Thymus (tissue), 11 donors: Measurements from ENCODE around the gene TNFRSF4. TPM values are rescaled to one million over a fixed set of nuclear protein-coding genes. Genes with fewer than 3 reads are reported as not detected.

Experiments used
- DNase-seq, 9 donors: peaks; one replicate each; pipeline ENCODE4 v3.0.0-alpha.2; 2013; ENCODE audit warnings: low spot score in 9 of 9, low read depth in 6 of 9, missing footprints in 1 of 9
- H3K27ac ChIP-seq, 2 donors: one replicate each; pipeline ENCODE4 v1.5.1; 2013; ENCODE audit warnings: control low read depth in 1 of 2, low read depth in 1 of 2, low read length in 1 of 2, mild to moderate bottlenecking in 1 of 2, moderate library complexity in 1 of 2
- H3K27me3 ChIP-seq, 2 donors: one replicate each; pipeline ENCODE4 v1.5.1; 2013; ENCODE audit warnings: low read length in 1 of 2; ENCODE audit not compliant: control insufficient read depth in 2 of 2, insufficient read depth in 1 of 2
- H3K36me3 ChIP-seq, 2 donors: one replicate each; pipeline ENCODE4 v1.5.1; 2013; ENCODE audit warnings: low read length in 1 of 2, mild to moderate bottlenecking in 1 of 2, moderate library complexity in 1 of 2; ENCODE audit not compliant: control insufficient read depth in 2 of 2, insufficient read depth in 2 of 2
- H3K4me1 ChIP-seq, 2 donors: one replicate each; pipeline ENCODE4 v1.5.1; 2013; ENCODE audit warnings: low read length in 2 of 2; ENCODE audit not compliant: control insufficient read depth in 2 of 2, insufficient read depth in 2 of 2
- H3K4me3 ChIP-seq, 2 donors: one replicate each; pipeline ENCODE4 v1.5.1; 2013; ENCODE audit warnings: low read length in 2 of 2, control low read depth in 1 of 2, mild to moderate bottlenecking in 1 of 2
- H3K9me3 ChIP-seq, 2 donors: one replicate each; pipeline ENCODE4 v1.5.1; 2013; ENCODE audit warnings: low read length in 1 of 2, mild to moderate bottlenecking in 1 of 2; ENCODE audit not compliant: control insufficient read depth in 2 of 2, insufficient read depth in 1 of 2
- WGBS: extraction: QIAGEN DNeasy Blood & Tissue Kit; methylation state at CpG from one replicate; pipeline ENCODE4 v1.1.7; 2013; 5-methylcytosine and 5-hydroxymethylcytosine counted together
- polyA plus RNA-seq: library from polyadenylated mRNA; stranded (reverse); fragments of 200-250 nt; gene quantifications from one replicate; pipeline ENCODE4 v1.2.3, GENCODE V29; 2013
- total RNA-seq: library from RNA; stranded (reverse); fragments of 120-200 nt; gene quantifications from one replicate; pipeline ENCODE4 v1.2.4, GENCODE V29; 2013
- donor health status: healthy.

TNFRSF4 gene
- total and polyA plus RNA-seq, 2 donors, result 12.7 to 18.8 TPM

DNA sequence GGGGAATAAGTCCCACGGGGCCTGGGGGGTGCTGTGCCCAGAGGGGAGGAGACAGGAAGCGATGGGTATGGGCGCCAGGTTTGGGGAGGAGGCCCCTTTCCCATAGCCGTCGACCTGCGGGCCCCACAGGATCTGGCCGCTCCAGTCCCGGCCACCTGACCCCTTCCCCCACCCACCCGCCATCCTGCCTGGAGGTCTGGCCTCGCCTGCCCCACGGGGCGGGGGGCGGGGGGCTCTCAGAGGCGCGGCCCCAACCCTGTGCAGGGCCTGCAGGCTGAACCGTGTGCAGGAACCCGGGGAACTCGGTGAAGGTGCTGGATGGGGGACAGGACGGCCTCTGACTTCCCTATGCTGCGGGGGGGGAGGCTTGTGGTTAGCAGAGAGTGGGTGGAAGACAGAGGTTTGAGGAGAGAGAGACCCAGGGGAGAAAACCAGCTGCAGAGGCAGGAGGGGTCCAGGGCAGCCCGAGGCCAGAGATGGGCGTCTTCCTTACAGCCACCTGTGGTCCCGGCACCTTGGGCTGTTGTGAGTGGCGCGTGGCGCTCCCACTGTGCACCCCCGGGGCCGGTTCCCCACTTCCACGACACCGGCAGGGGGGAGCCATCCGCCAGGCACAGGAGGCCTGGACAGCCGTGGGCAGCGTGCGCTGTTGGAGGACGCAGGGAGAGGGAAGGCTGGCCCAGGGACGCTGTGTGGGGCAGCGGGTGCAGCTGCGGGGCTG, 5.1 kb downstream of the TNFRSF4 start:
- H3K36me3 ChIP-seq, result no peaks in the 10 kb centered on the region
- H3K4me1 ChIP-seq, result peaks cover 17 to 44% of the 10 kb centered on the region in 2 donors
- H3K9me3 ChIP-seq, result no peaks in the 10 kb centered on the region
- 7% methylated on average over 38 of the region's 38 CpGs for WGBS
- peak in 1 of 9 donors; percentile 51 for DNase-seq
- no peak overlapping the region for H3K27ac ChIP-seq
- H3K4me3 ChIP-seq, result no peak overlapping the region
- H3K27me3 ChIP-seq, result peaks cover 34 to 87% of the 10 kb centered on the region in 2 donors

DNA sequence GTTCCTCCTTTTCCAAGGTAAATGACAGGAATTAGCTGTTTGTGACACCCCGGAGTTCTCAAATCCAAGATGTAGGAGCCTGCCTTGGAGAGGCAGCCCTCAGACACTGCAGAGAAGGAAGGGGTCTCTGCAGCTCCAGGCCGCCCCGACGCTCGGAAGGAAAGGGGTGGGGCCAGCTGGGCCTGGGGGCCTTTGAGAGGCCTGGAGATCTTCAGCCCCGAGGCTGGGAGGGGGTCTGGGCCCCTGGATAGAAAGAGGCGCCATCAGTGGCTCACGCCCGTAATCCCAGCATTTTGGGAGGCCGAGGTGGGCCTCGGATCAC, 6.4 kb downstream of the TNFRSF4 start:
- no peak for DNase-seq
- H3K27me3 ChIP-seq, result peaks cover 39 to 85% of the 10 kb centered on the region in 2 donors

DNA sequence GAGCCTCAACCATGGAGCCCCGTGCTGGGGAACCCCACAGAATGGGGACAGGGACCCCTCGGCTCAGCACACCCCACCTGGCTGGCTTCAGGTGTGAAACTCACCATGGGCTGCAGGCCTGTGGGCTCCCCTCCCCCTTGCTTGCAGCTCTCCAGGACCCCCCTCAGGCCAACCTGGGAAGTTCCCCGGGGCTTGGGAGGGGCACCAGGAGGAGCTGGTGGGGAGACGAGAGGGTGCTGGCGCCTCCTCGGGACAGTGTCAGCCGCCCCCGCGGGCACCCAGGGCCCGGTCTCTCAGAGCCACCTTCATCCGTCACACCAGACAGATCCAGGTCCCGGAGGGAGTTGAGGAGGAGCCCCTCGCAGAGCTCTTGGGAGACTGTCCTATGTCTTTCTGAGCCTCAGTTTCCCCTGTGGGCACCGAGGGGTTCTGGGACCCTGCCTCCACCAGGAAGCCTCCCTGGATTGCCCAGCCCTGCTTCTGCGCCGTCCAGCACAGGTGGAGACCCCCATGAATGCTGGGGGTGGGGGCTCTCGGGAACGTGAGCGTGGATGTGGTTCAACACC, 6.9 kb downstream of the TNFRSF4 start:
- DNase-seq, result no peak
- Histone ChIP-seq H3K27me3 (peaks cover 39 to 83% of the 10 kb centered on the region in 2 donors), H3K27ac (no peak overlapping the region), H3K36me3 (no peaks in the 10 kb centered on the region), H3K4me1 (peaks cover 5 to 30% of the 10 kb centered on the region in 2 donors), H3K9me3 (no peaks in the 10 kb centered on the region), H3K4me3 (no peak overlapping the region)
- 69% methylated on average over 19 of the region's 19 CpGs for WGBS

More for the DNA sequence above, 6.4 kb downstream of the TNFRSF4 start:
- Histone ChIP-seq H3K36me3 (no peaks in the 10 kb centered on the region), H3K27ac (no peak overlapping the region), H3K4me1 (peaks cover 5 to 31% of the 10 kb centered on the region in 2 donors), H3K9me3 (no peaks in the 10 kb centered on the region), H3K4me3 (no peak overlapping the region)
- WGBS, result 68% methylated on average over 11 of the region's 11 CpGs

DNA sequence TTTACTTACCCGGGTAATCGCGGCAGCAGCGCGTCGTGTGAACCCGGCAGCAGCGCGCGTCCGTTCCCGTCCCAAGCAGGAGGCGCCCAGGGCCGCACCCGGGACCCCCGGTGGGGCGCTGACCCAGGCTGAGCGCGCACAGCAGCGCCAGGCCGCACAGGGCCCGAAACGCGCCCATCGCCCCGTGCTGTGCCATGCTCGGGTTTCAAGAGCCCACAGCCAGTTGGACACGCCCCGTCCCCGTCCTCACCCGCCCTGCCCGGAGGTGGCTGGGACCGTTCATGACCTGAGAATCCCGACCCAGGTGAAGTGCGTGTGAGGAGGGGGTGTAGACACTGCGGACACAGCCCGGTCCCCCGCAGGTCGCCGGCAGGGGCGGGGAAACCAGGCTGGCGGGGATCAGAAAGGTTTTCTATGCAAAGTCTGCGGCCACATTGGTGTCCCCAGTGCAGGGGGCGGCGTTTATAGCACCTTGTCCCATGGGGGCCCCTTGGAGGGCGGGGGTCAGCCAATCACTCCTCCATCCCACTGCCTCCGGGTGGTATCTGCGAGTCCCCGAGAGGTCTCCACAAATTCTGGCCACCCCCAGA, 7.5 kb downstream of the TNFRSF4 start, which contains the start of gene TNFRSF18:
Gene TNFRSF18, minus strand, starts transcription at position 217 of the 590 bp plus-strand sequence. Its CDS starts 21 bp downstream, at position 196.
- Histone ChIP-seq H3K36me3 (no peaks in the 10 kb centered on the region), H3K27me3 (peaks cover 37 to 83% of the 10 kb centered on the region in 2 donors), H3K9me3 (no peaks in the 10 kb centered on the region), H3K4me3 (peak within 1 kb of the TSS in 1 of 2 donors; percentile 0), H3K4me1 (peaks cover 5 to 26% of the 10 kb centered on the region in 2 donors), H3K27ac (no peak within 1 kb of the TSS)
- 8% methylated on average over 49 of the region's 49 CpGs for WGBS
- no peak for DNase-seq

DNA sequence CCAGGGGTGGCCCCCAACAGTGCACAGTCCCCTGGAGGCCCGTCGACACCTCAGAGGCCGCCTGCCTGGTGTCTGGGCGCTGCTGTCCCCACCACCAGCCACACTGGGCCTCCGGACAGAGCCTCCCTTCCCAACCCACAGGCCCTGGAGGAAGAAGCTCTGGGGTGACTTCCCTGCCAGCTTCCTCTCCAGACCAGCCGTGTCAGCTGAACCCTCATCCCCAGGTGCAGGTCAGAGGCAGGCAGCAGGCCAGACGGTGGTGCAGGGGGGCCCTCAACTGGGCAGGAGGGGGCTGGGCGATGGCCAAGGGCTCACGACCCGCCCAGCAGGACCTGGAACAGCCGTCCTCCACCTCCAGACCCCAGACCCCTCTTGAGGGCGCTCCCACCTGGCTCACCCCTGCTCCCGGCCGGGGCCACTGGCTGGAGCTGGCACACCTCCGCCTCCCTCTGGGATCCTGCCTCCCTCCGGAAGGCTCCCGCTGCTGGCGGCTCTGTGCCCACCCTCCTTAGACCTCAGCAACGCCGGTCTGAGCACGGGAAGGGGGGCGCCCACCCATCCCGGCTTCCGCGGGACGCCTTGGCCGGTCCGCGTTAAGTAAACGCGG, 8.1 kb downstream of the TNFRSF4 start:
- 15% methylated on average over 31 of the region's 31 CpGs for WGBS
- Histone ChIP-seq H3K36me3 (no peaks in the 10 kb centered on the region), H3K27me3 (peaks cover 43 to 84% of the 10 kb centered on the region in 2 donors), H3K9me3 (no peaks in the 10 kb centered on the region), H3K4me3 (peak overlapping the region in 1 of 2 donors; percentile 0), H3K27ac (no peak overlapping the region), H3K4me1 (peaks cover 8 to 26% of the 10 kb centered on the region in 2 donors)
- no peak for DNase-seq

DNA sequence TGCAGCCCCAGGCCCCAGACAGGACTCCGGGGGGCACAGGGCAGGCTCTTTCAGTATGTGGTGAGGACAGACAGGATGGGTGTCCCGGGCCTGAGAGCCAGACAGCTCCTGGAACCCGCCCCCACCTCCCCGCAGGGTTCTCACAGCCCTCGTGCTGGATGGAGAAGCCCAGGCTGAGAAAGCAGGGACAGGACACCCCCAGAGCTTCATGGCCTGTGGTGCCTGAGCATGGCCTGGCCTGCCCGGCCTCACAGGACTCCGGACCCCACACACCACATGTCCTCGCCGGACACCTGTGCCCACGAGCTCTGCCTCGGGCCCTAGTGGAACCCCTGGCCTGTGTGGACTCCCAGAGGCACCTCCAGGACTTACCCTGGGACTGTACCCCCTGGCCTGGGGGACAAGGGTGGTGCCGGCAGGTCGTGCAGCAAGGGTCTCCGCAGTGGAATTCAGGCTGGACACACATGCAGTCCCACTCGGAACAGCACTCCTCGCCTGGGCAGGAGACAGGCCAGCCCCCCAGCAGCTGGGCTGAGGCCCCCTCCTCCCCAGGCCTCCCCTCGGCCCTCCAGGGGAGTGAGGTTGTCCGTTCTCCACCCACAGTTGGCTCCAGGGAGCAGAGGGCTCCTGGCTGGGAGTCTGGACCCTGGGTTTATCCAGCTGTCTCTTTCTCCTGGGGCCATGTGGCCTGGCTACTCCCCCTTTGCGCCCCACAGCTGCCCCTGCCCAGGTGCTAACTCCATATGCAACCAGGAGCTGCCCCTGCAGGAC, 8.8 kb downstream of the TNFRSF4 start:
- H3K27me3 ChIP-seq, result peaks cover 50 to 84% of the 10 kb centered on the region in 2 donors
- WGBS, result 91% methylated on average over 19 of the region's 19 CpGs
- peaks cover 8 to 29% of the 10 kb centered on the region in 2 donors for H3K4me1 ChIP-seq
- no peak overlapping the region for H3K27ac ChIP-seq
- no peak for DNase-seq
- no peak overlapping the region for H3K4me3 ChIP-seq
- H3K36me3 ChIP-seq, result no peaks in the 10 kb centered on the region
- peaks cover 0 to 1% of the 10 kb centered on the region in 2 donors for H3K9me3 ChIP-seq

DNA sequence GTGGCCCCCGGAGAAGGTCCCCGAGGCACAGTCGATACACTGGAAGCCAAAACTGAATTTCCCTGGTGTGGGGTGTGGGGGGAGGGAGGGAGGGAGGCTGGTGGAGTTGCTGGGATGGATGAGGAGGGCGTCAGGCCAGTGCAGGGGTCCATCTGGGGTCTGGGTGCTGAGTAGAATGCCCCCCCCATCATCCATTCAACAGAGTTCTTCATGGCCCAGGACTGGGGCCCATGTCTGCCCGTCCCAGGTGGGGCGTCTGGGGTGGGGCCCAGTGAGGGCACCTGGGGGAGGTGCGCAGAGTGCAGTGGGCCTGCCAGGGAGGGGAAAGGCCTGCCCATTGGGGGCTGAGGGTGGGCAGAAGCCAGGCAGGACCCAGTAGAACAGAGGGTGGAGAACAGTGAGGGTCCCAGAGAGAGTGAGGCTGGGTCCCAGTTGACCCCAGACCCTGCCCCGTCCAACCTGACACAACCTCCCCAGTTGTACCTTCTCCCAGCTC, 9.5 kb downstream of the TNFRSF4 start:
- peaks cover 8 to 26% of the 10 kb centered on the region in 2 donors for H3K4me1 ChIP-seq
- H3K4me3 ChIP-seq, result no peak overlapping the region
- H3K27ac ChIP-seq, result no peak overlapping the region
- no peak for DNase-seq
- no peaks in the 10 kb centered on the region for H3K36me3 ChIP-seq
- H3K27me3 ChIP-seq, result peaks cover 55 to 85% of the 10 kb centered on the region in 2 donors
- peaks cover 0 to 1% of the 10 kb centered on the region in 2 donors for H3K9me3 ChIP-seq
- WGBS, result 93% methylated on average over 8 of the region's 8 CpGs

DNA sequence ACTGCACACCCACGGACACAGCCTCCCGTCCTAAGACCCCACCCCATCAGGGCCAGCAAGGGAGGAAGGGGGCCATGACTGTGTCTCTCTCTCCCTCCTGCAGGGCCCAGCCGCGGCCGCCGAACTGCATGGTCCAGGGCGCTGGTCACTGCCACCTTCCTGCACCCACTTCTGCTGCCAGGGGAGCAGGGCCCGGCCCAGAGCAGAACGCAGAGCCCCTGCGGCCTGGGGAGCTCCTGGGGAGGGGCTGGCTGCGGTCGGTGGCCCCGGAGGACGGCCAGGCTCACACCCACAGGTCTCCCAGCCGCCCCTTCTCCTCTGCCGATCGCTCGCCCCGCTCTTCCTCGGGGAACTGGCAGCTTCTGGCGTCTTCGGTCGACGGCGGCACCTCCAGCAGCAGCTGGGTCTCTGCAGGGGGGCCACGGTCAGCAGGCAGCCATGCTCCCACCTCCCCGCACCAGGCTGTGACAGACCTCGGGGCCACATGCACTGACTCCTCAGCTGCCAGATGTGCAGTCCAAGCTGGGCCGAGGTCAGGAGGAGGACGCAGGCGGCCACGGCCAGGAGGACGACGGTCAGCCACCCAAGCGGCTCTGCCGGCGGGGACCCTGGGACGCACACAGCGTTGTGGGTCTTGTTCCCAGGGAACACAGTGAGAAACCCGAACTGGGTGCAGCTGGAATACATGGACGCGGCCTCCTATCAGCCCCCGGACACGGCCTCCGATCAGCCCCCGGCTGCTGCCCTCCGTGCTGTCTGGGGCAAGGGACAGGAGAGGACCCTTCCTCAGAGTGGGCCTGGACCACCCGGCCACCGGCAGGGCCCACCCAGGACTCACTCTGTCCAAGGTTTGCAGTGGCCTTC, 10.2 kb downstream of the TNFRSF4 start:
- H3K36me3 ChIP-seq, result no peaks in the 10 kb centered on the region
- H3K4me3 ChIP-seq, result no peak overlapping the region
- peaks cover 0 to 1% of the 10 kb centered on the region in 2 donors for H3K9me3 ChIP-seq
- WGBS, result 95% methylated on average over 49 of the region's 49 CpGs
- no peak for DNase-seq
- H3K27me3 ChIP-seq, result peaks cover 55 to 83% of the 10 kb centered on the region in 2 donors
- H3K4me1 ChIP-seq, result peaks cover 3 to 20% of the 10 kb centered on the region in 2 donors
- no peak overlapping the region for H3K27ac ChIP-seq
